GM10847 (cell line): ENCODE results near the gene RABGAP1.

Experiments used
- POLR2A ChIP-seq: IDR thresholded peaks from 2 replicates; pipeline ENCODE4 v1.6.1; 2011; ENCODE audit not compliant: insufficient read length; ENCODE audit errors: extremely low read depth

Gene RABGAP1

GRCh38 chr9:123028136-123028535, 87.3 kb downstream of the RABGAP1 start:
- TF ChIP-seq POLR2A = no peak

GRCh38 chr9:123028973-123029372, 88.2 kb downstream of the RABGAP1 start:
- TF ChIP-seq POLR2A = no peak

- no peak for TF ChIP-seq POLR2A
Measured at GRCh38 chr9:123031963-123032362, 91.1 kb downstream of the RABGAP1 start.

- no peak for TF ChIP-seq POLR2A
Measured at GRCh38 chr9:123033352-123033751, 92.5 kb downstream of the RABGAP1 start, which contains the start of gene GPR21. Gene GPR21, plus strand, starts transcription at chr9:123033667. Its CDS starts 900 bp downstream, at chr9:123034567.

GRCh38 chr9:123033864-123034601, 93.2 kb downstream of the RABGAP1 start:
- TF ChIP-seq POLR2A = no peak

- no peak for TF ChIP-seq POLR2A
Measured at GRCh38 chr9:123034881-123035510, 94.2 kb downstream of the RABGAP1 start.

- TF ChIP-seq POLR2A = no peak
Measured at GRCh38 chr9:123035791-123036190, 95.0 kb downstream of the RABGAP1 start.

- TF ChIP-seq POLR2A = no peak
Measured at GRCh38 chr9:123036893-123037545, 96.2 kb downstream of the RABGAP1 start.

GRCh38 chr9:123039617-123040219, 98.9 kb downstream of the RABGAP1 start:
- no peak for TF ChIP-seq POLR2A

GRCh38 chr9:123040801-123041200, 100.0 kb downstream of the RABGAP1 start:
- TF ChIP-seq POLR2A = no peak

GRCh38 chr9:123041489-123041888, 100.7 kb downstream of the RABGAP1 start:
- TF ChIP-seq POLR2A = no peak

- no peak for TF ChIP-seq POLR2A
Measured at GRCh38 chr9:123043081-123043939, 102.5 kb downstream of the RABGAP1 start.

GRCh38 chr9:123044586-123044985, 103.8 kb downstream of the RABGAP1 start:
- TF ChIP-seq POLR2A = no peak

GRCh38 chr9:123046406-123047195, 105.8 kb downstream of the RABGAP1 start:
- no peak for TF ChIP-seq POLR2A

- no peak for TF ChIP-seq POLR2A
Measured at GRCh38 chr9:123048748-123049147, 107.9 kb downstream of the RABGAP1 start.
